Fibroblast of peridontal ligament (primary cell): ENCODE results near the gene CTSA.
"Not testable (repeated sequence)": the region's sequence is repeated elsewhere in the genome, so short reads cannot be mapped to it uniquely, and the experiment has no call there.

ENCODE experiments used
- DNase-seq: peaks from one replicate; pipeline ENCODE4 v3.0.0-alpha.2; 2010; ENCODE audit errors: extremely low read depth

CTSA gene

DNA sequence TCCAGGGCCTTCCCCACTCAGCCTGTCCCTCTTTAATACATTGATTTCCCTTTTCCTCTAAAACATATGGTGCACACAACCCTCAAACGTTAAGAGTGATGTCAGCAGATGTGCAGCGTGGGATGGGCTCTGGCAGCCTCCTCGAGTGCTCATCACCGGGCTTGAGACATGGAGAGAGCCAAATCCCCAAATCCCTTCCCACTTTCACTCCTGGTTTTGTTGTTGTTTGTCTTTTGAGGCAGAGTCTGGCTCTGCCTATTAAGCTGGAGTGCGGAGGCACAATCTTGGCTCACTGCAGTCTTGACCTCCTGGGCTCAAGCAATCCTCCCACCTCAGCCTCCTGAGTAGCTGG, 26.6 kb downstream of the CTSA start:
- peak; percentile 72 for DNase-seq

DNA sequence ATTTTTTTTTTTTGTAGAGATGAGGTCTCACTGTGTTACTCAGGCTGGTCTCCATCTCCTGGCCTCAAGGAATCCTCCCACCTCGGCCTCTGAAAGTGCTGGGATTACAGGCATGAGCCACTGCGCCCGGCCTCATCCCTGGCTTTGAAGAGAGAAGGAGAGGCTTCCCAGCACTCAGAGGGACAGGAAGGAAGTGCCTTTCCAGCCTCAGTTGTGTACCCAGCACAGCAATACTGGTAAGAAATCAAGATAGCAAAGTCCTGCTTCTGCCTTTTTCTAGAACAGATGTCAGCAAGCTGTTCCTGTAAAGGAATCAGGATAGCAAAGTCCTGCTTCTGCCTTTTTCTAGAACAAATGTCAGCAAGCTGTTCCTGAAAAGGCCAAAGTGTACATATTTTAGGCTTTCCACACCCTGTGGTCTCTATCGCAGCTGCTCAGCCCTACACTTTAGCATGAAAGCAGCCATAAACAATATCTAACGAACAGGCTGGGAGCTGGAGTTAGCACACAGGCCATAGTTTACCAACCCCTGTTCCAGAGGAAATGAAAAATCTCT, 27.1 kb downstream of the CTSA start:
- DNase-seq = peak; percentile 73

- no peak for DNase-seq
Observed at GRCh38 chr20:45918779-45919537, 27.8 kb downstream of the CTSA start.

- DNase-seq = peak; percentile 86
Observed at GRCh38 chr20:45919542-45920399, 28.6 kb downstream of the CTSA start.

DNA sequence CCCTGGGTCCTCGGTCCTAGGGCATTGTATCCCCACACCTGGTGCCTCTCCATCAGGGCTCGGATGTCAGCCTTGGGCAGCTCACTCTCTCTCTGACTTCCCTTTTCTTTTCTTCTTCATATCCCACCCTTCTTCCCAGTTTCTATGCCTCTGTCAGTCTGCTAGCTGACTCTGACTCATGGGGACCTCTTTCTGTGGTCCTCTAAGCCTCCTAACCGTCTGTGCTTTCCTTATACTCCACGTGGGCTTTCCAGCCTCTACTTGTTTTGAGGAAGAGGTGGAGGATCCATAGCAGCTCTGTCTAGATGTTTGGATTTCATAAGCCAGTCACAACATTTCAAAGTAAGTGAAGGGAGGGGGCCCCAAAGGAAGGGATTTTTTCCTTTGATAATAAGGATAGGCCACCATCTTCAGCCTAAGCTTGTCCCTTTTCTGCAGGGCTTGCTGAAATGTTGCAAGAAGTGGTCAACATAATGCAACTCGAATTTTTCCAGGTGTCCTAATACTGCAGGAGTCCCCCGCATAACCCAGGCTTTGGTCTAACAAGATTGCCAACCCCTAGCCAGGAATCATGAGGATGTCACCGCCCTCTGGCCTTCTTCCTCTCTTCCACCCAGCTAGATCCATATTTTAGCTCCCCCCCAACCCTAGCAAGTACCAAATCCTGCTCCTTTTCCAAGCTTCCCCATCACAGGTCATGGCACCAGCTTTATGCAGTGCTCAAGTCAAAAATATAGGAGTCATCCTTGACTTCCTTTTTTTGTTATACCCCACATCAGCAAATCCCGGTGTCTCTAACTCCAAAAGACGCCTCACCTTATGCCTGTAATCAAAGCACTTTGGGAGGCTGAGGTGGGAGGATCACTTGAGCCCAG, 29.6 kb downstream of the CTSA start:
- no peak for DNase-seq

GRCh38 chr20:45921337-45922189, 30.4 kb downstream of the CTSA start:
- no peak for DNase-seq

GRCh38 chr20:45924391-45925261, 33.5 kb downstream of the CTSA start:
- peak; percentile 70 for DNase-seq

DNA sequence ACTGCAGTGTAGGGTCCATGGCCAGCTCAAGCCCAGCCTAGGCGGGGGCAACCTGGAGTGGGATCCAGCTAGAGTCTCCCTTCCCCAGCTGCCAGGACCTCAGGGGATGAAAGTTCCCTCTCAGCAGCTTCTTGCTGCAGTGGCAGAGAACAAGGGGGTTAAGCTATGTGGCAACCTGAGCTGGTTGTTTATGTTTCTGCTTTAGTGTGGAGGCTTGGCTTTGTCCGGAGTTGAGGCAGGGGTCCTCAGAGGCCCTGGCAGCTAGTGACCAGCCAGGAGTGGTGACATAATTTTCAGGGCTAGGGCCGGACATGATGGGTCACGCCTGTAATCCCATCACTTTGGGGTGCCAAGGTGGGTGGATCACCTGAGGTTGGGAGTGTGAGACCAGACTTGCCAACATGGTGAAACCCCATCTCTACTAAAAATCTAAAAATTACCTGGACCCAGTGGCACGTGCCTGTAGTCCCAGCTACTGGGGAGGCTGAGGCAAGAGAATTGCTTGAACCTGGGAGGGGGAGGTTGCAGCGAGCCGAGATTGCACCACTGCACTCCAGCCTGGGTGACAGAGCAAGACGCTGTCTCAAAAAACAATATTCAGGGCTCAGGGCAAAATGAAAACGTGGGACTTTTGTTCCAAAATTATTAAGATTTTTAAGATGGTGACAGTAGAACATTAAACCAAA, 34.8 kb downstream of the CTSA start:
- DNase-seq = no peak

DNA sequence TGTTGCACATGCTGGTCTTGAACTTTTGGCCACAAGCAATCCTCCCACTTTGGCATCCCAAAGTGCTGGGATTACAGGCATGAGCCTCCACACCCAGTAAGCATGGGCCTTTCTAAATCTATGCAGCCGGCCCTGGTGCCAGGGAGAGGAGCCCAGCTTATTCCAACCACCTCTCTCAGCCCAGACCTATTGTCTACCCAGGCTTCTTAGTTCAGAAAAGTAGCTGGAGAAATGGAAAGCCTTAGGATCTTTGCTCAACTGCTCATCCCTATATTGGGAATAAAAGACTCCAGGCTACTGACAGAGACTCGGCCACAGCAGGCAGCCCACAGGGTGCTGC, 35.6 kb downstream of the CTSA start:
- DNase-seq = no peak

GRCh38 chr20:45927071-45927878, 36.1 kb downstream of the CTSA start:
- no peak for DNase-seq

GRCh38 chr20:45931680-45932079, 40.5 kb downstream of the CTSA start:
- not testable (repeated sequence) for DNase-seq

DNA sequence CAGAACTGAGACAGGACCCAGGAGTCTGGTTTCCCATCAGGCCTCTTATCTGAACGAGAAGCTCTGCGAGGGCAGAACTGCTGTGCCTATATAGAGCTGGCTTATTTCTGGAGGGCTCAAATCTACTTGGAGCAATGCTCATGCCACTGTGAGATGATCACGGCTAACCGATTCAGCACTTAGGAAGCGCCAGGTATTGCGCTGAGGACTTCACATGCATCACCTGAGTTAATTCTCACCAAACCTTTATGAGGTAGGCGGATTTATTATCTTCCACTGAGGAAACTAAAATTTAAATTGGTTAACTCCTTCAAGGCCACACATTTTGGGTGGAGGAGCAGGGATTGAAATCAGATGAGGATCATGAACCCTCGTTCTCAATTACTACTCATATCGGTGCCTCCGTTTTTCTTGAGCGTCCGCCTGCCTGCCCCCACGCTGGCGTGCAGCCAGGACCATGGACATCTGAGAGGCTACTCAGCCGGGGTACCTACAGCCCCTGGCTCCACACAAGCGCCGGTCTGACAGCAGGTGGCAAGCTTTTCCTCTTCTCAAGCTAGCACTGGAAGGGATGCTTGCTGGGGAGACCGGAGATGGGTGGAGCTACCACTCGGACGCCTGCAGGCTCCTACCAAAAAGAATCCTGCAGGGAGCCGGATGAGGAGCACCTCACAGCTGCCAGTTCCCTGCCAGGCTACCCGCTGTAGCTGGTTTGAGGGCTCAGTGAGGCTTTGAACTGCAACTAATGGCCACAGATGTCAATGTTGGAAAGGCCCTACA, 42.3 kb downstream of the CTSA start:
- DNase-seq = peak; percentile 60

DNA sequence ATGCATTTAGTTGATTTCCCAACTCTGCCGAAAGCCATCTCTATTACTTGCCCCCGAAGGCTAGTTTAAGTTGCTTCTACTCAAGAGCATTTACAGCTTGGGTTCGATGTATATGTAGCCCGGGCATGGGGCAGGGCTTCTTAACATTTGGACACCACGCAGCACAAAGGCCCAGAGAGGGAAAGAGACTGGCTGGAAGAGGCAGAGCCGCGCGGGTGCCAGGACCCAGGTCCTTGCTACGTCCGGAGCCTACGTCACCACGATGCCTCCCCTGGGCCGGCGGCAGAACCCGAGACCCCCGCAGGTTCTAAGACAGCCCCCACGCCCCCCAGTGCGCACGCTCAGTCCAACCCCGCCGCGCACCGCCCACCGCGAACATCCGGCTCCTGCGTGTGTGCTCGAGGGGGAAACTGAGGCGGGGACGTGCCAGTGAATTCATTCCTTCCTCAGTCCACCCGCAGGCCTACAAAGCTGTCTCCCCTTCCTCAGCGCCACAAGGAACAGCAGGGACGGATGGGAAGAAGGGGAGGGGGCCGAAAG, 43.0 kb downstream of the CTSA start:
- peak; percentile 31 for DNase-seq

- peak; percentile 97 for DNase-seq
Observed at GRCh38 chr20:45934586-45935415, 43.7 kb downstream of the CTSA start, which contains the start of gene PCIF1. PCIF1 (plus strand) TSS chr20:45934683; CDS start chr20:45939000, 4,317 bp downstream.

GRCh38 chr20:45935416-45936046, 44.4 kb downstream of the CTSA start:
- peak; percentile 57 for DNase-seq

DNA sequence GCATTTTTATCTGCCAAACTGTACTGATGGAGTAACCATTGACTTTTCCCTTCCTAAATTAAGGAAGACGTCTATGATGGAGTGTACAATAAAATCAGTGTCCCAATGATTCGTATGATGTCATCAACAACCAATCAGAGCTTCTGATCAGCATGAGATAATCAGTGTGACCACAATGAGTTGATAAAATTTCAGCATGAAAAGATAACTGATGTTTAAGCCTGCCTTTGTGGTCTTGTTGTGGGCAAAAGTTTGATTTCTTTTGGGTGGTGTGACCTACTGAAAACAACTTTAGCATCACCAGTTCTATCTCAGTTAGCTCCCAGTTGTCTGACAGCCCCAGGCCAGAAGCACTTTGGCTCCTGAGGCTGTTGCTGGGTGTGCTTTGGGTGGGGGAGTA, 46.6 kb downstream of the CTSA start:
- DNase-seq = peak; percentile 16
